IPS-15b (cell line): Measurements from ENCODE around the gene KSR1.

Experiments used
- H3K27me3 ChIP-seq: one replicate; pipeline ENCODE4 v1.6.1; 2013; ENCODE audit warnings: low read length; ENCODE audit not compliant: control insufficient read depth, insufficient read depth
- H3K36me3 ChIP-seq: one replicate; pipeline ENCODE4 v1.6.1; 2013; ENCODE audit warnings: low read length; ENCODE audit not compliant: control insufficient read depth, insufficient read depth
- H3K4me1 ChIP-seq: one replicate; pipeline ENCODE4 v1.6.1; 2013; ENCODE audit warnings: mild to moderate bottlenecking, low read length; ENCODE audit not compliant: control insufficient read depth, insufficient read depth
- H3K4me3 ChIP-seq: one replicate; pipeline ENCODE4 v1.5.1; 2013; ENCODE audit warnings: low read depth, low read length
- H3K9ac ChIP-seq: one replicate; pipeline ENCODE4 v1.6.1; 2013; ENCODE audit warnings: low read depth, mild to moderate bottlenecking, low read length
- H3K9me3 ChIP-seq: one replicate; pipeline ENCODE4 v1.6.1; 2013; ENCODE audit warnings: mild to moderate bottlenecking, low read length; ENCODE audit not compliant: control insufficient read depth, insufficient read depth

The KSR1 gene

GRCh38 chr17:27615121-27615520, 158.9 kb downstream of the KSR1 start:
- H3K4me3 ChIP-seq = no peak overlapping the region
- peaks cover 34% of the 10 kb centered on the region for H3K36me3 ChIP-seq

GRCh38 chr17:27616414-27616813, 160.2 kb downstream of the KSR1 start:
- no peaks in the 10 kb centered on the region for H3K4me1 ChIP-seq
- peaks cover 38% of the 10 kb centered on the region for H3K36me3 ChIP-seq
- H3K4me3 ChIP-seq = no peak overlapping the region
- no peak overlapping the region for H3K9ac ChIP-seq
- no peaks in the 10 kb centered on the region for H3K27me3 ChIP-seq
- no peaks in the 10 kb centered on the region for H3K9me3 ChIP-seq

More at GRCh38 chr17:27615121-27615520, 158.9 kb downstream of the KSR1 start:
- no peak overlapping the region for H3K9ac ChIP-seq
- no peaks in the 10 kb centered on the region for H3K9me3 ChIP-seq
- no peaks in the 10 kb centered on the region for H3K27me3 ChIP-seq
- H3K4me1 ChIP-seq = no peaks in the 10 kb centered on the region

DNA sequence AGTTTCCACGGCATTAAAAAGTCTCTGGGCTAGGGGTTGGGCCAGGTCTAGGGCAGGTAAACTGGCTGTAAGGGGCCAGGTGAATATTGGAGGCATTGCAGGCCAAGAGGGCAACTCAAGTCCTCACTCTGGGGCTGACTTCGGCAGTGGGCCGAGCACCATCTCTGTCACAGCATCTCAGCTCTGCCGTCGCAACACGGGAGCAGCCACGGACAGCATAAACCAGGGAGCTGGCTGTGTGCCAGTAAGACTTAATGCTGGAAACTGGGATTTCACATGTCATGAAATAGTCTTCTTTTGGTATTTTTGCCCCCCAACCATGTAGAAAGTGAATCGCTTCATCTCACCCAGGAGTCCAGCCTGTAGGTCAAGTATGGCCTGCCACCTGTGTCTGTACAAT, 162.2 kb downstream of the KSR1 start:
- Histone ChIP-seq H3K36me3 (peaks cover 32% of the 10 kb centered on the region), H3K9ac (no peak overlapping the region), H3K9me3 (no peaks in the 10 kb centered on the region), H3K4me1 (no peaks in the 10 kb centered on the region), H3K4me3 (no peak overlapping the region), H3K27me3 (no peaks in the 10 kb centered on the region)

GRCh38 chr17:27620721-27621120, 164.5 kb downstream of the KSR1 start:
- Histone ChIP-seq H3K36me3 (peaks cover 36% of the 10 kb centered on the region), H3K9ac (no peak overlapping the region), H3K4me3 (no peak overlapping the region), H3K4me1 (no peaks in the 10 kb centered on the region), H3K27me3 (no peaks in the 10 kb centered on the region), H3K9me3 (no peaks in the 10 kb centered on the region)

DNA sequence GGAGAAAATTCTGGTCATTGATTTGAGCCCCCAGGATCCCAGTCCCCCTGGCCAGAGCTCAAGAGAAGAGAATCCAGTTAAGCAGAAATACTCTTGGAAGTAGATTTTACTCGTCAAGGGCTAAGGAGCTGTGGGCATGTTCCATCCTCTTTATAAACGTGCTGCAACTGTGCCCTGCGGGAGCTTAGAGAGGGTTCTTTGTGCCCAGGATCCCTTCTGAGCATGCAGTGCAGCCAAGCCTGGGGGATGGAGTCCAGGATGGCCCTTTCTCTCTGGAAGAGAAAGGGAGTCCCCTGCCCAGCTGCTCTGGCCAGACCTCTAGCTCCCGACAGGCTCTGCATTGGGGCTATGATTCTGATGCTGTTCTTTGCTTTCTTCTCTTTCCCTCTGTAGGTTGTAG, 165.3 kb downstream of the KSR1 start:
- no peak overlapping the region for H3K9ac ChIP-seq
- peaks cover 35% of the 10 kb centered on the region for H3K36me3 ChIP-seq
- no peaks in the 10 kb centered on the region for H3K4me1 ChIP-seq
- no peaks in the 10 kb centered on the region for H3K9me3 ChIP-seq
- H3K4me3 ChIP-seq = no peak overlapping the region
- no peaks in the 10 kb centered on the region for H3K27me3 ChIP-seq

DNA sequence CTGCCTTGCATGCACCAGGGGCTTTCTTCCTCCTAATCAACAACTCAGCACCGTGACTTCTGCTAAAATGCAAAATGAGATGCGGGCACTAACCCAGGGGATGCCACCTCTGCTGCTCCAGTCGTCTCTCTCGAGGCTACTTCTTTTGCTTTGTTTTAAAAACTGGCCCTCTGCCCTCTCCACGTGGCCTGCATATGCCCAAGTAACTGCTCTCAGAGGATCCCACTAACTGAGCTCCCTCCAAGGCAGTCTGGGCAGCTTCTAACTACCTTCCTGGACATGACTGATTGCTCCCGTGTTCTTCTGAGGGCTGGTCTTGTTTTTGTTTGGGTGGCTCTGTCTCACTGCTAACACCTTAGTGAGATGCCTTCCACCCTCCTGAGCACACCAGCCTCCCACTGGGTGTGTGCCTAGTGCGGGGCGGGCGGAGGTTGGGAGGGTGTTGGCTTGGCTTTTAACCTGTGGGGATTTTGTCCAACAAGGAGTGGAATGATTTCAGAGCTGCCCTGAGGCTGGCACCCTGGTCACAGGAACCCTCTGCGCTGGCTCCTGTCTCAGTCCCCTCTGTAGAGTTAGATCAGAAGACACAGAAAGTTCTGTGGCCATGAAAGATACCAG, 165.8 kb downstream of the KSR1 start:
- Histone ChIP-seq H3K4me3 (no peak overlapping the region), H3K9me3 (no peaks in the 10 kb centered on the region), H3K4me1 (no peaks in the 10 kb centered on the region), H3K27me3 (no peaks in the 10 kb centered on the region), H3K36me3 (peaks cover 30% of the 10 kb centered on the region), H3K9ac (no peak overlapping the region)

GRCh38 chr17:27622986-27623385, 166.7 kb downstream of the KSR1 start:
- Histone ChIP-seq H3K36me3 (peaks cover 21% of the 10 kb centered on the region), H3K9me3 (no peaks in the 10 kb centered on the region)

DNA sequence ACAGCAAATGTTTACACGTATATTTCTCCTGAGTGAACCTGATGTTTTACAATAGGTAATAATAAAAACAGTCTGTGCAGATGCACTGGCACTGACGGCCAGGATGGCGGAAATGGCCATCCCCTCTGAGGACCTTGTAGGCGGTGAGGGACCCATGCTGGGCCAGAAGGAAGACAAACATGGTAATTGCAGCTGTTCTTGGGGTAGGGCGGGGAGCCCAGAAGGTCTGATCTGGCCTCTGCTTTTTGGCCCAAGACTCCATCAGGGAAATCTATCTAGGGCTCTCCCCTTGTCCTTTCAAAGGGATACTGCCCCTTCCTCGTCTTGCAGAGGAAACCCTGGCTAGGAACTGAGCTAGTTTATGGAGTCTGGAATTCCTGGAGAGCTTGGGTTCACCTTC, 167.4 kb downstream of the KSR1 start:
- Histone ChIP-seq H3K9me3 (no peaks in the 10 kb centered on the region), H3K4me1 (no peaks in the 10 kb centered on the region), H3K4me3 (no peak overlapping the region), H3K9ac (no peak overlapping the region), H3K36me3 (peaks cover 14% of the 10 kb centered on the region), H3K27me3 (no peaks in the 10 kb centered on the region)

More at GRCh38 chr17:27622986-27623385, 166.7 kb downstream of the KSR1 start:
- Histone ChIP-seq H3K9ac (no peak overlapping the region), H3K27me3 (no peaks in the 10 kb centered on the region), H3K4me3 (no peak overlapping the region), H3K4me1 (no peaks in the 10 kb centered on the region)

GRCh38 chr17:27624539-27624938, 168.3 kb downstream of the KSR1 start:
- no peaks in the 10 kb centered on the region for H3K27me3 ChIP-seq
- no peaks in the 10 kb centered on the region for H3K4me1 ChIP-seq
- H3K4me3 ChIP-seq = no peak overlapping the region
- no peaks in the 10 kb centered on the region for H3K9me3 ChIP-seq
- no peak overlapping the region for H3K9ac ChIP-seq
- peaks cover 14% of the 10 kb centered on the region for H3K36me3 ChIP-seq

- Histone ChIP-seq H3K4me1 (no peaks in the 10 kb centered on the region), H3K9ac (no peak overlapping the region), H3K4me3 (no peak overlapping the region), H3K27me3 (no peaks in the 10 kb centered on the region), H3K36me3 (peaks cover 6% of the 10 kb centered on the region), H3K9me3 (no peaks in the 10 kb centered on the region)
These were observed 169.6 kb downstream of the KSR1 start for GRCh38 chr17:27625856-27626255.

GRCh38 chr17:27627514-27627913, 171.3 kb downstream of the KSR1 start:
- H3K36me3 ChIP-seq = peaks cover 4% of the 10 kb centered on the region

DNA sequence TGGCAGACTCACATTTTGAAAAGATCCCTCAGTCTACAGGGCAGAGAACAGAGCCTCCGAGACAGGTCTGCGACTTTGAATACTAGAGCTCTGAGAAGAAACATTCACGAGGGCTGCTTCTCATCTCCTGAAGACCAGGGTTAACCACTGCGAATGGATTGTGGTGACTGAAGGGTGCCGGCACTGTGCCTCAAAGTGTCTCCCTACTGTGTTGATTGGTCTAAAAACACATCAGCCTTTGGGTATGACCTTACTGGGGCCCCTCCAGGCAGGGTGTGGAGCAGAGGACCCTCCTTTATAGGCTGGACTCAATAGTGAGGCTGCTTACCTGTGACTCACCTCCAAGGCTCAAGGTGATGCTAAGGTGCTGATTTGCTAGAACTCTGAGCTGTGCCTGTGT, 172.1 kb downstream of the KSR1 start:
- H3K9ac ChIP-seq = no peak overlapping the region
- H3K9me3 ChIP-seq = no peaks in the 10 kb centered on the region
- no peaks in the 10 kb centered on the region for H3K27me3 ChIP-seq

More at GRCh38 chr17:27627514-27627913, 171.3 kb downstream of the KSR1 start:
- Histone ChIP-seq H3K4me1 (no peaks in the 10 kb centered on the region), H3K9me3 (no peaks in the 10 kb centered on the region), H3K27me3 (no peaks in the 10 kb centered on the region), H3K9ac (no peak overlapping the region), H3K4me3 (no peak overlapping the region)

More for the DNA sequence above, 172.1 kb downstream of the KSR1 start:
- H3K4me1 ChIP-seq = no peaks in the 10 kb centered on the region
- H3K36me3 ChIP-seq = peaks cover 4% of the 10 kb centered on the region
- H3K4me3 ChIP-seq = no peak overlapping the region
